Measurements from ENCODE around the gene OSTF1. TPM values are rescaled to one million over a fixed set of nuclear protein-coding genes. Genes with fewer than 3 reads are reported as not detected.

The OSTF1 gene
- polyA plus RNA-seq, 1 donor from 2014 or later: 8.8 TPM

- Histone ChIP-seq H3K9me3 (ENCODE audit: low read length) (no peaks in the 10 kb centered on the region), H3K27ac (ENCODE audit: low read length) (no peak overlapping the region), H3K36me3 (ENCODE audit: insufficient read depth, low read length) (no peaks in the 10 kb centered on the region), H3K4me3 (ENCODE audit: low read length) (no peak overlapping the region), H3F3A (ENCODE audit: insufficient read depth, low read length, poor library complexity, severe bottlenecking) (no peaks in the 10 kb centered on the region), H3K79me2 (replicated peaks; ENCODE audit: insufficient read depth, low read length) (no peaks in the 10 kb centered on the region), H3K4me2 (ENCODE audit: low read length) (no peak overlapping the region), H3K9ac (ENCODE audit: low read length) (no peak overlapping the region), H3K9me2 (ENCODE audit: insufficient read depth, low read length) (no peaks in the 10 kb centered on the region), H3K27me3 (ENCODE audit: insufficient read depth, low read depth, low read length) (no peaks in the 10 kb centered on the region), H4K20me1 (ENCODE audit: insufficient read depth) (no peaks in the 10 kb centered on the region), H2AFZ (ENCODE audit: low read depth, low read length) (no peak overlapping the region)
- TF ChIP-seq MXI1 (conservative IDR thresholded peaks at IDR 0.05; ENCODE audit: poor library complexity, severe bottlenecking) (no peak), POLR2AphosphoS5 (IDR thresholded peaks at IDR 0.05) (no peak), EP300 (conservative IDR thresholded peaks at IDR 0.05; ENCODE audit: poor library complexity, severe bottlenecking) (no peak), CTCF (IDR thresholded peaks at IDR 0.05; ENCODE audit: poor library complexity, severe bottlenecking) (no peak), EZH2 (IDR thresholded peaks at IDR 0.05; ENCODE audit: borderline replicate concordance, insufficient read depth, low read length, poor library complexity, severe bottlenecking) (no peak), TAF1 (IDR thresholded peaks at IDR 0.05; ENCODE audit: low read depth) (no peak), REST (IDR thresholded peaks at IDR 0.05; ENCODE audit: borderline replicate concordance) (no peak), SMC3 (conservative IDR thresholded peaks at IDR 0.05; ENCODE audit: poor library complexity) (no peak), RAD21 (conservative IDR thresholded peaks at IDR 0.05) (no peak)
Observed at GRCh38 chr9:75039801-75040200, 48.5 kb upstream of the OSTF1 start.

- Histone ChIP-seq H3K27me3 (ENCODE audit: insufficient read depth, low read depth, low read length) (no peaks in the 10 kb centered on the region), H3K9me2 (ENCODE audit: insufficient read depth, low read length) (no peaks in the 10 kb centered on the region), H3F3A (ENCODE audit: insufficient read depth, low read length, poor library complexity, severe bottlenecking) (no peaks in the 10 kb centered on the region), H3K4me2 (ENCODE audit: low read length) (no peak overlapping the region), H3K27ac (ENCODE audit: low read length) (no peak overlapping the region), H2AFZ (ENCODE audit: low read depth, low read length) (no peak overlapping the region), H3K36me3 (ENCODE audit: insufficient read depth, low read length) (no peaks in the 10 kb centered on the region), H4K20me1 (ENCODE audit: insufficient read depth) (no peaks in the 10 kb centered on the region), H3K9ac (ENCODE audit: low read length) (no peak overlapping the region), H3K79me2 (replicated peaks; ENCODE audit: insufficient read depth, low read length) (no peaks in the 10 kb centered on the region), H3K9me3 (ENCODE audit: low read length) (no peaks in the 10 kb centered on the region), H3K4me3 (ENCODE audit: low read length) (no peak overlapping the region)
- no peak for TF ChIP-seq CTCF (IDR thresholded peaks at IDR 0.05; ENCODE audit: poor library complexity, severe bottlenecking)
- no peak for TF ChIP-seq EZH2 (IDR thresholded peaks at IDR 0.05; ENCODE audit: borderline replicate concordance, insufficient read depth, low read length, poor library complexity, severe bottlenecking)
- TF ChIP-seq MXI1 (conservative IDR thresholded peaks at IDR 0.05; ENCODE audit: poor library complexity, severe bottlenecking): no peak
- no peak for TF ChIP-seq EP300 (conservative IDR thresholded peaks at IDR 0.05; ENCODE audit: poor library complexity, severe bottlenecking)
- TF ChIP-seq SMC3 (conservative IDR thresholded peaks at IDR 0.05; ENCODE audit: poor library complexity): no peak
- no peak for TF ChIP-seq POLR2AphosphoS5 (IDR thresholded peaks at IDR 0.05)
- TF ChIP-seq RAD21 (conservative IDR thresholded peaks at IDR 0.05): no peak
- TF ChIP-seq REST (IDR thresholded peaks at IDR 0.05; ENCODE audit: borderline replicate concordance): no peak
- TF ChIP-seq TAF1 (IDR thresholded peaks at IDR 0.05; ENCODE audit: low read depth): no peak
Observed at GRCh38 chr9:75041041-75041440, 47.3 kb upstream of the OSTF1 start.
